ENCODE results near the gene BNC1.

Gene BNC1

GRCh38 chr15:83284559-83285283, at the start of gene BNC1:
Gene BNC1 (minus strand): TSS chr15:83284664. CDS start chr15:83284628, 36 bp downstream.
- DNase-seq (ENCODE audit: low spot score): no peak

DNA sequence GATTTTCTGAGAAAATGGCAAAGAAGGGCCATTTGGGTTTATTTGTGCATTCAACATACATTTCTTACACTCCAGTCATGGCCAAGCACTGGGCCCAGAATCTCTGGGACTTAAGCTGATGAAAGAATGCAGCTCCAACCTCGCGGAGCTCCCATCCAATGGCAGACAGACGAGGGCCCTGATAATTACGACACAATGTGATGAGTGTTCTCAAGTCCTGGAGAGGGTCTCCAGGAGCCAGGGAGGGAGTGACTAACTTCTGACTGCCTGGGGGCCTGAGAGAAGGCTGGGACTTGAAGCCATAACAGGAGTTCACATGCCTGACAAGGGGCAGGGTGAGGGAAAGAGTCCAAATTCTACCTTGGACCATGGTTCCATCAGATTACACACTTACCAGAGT, 42.6 kb upstream of the BNC1 start:
- DNase-seq (ENCODE audit: low spot score): no peak

GRCh38 chr15:83324799-83325198, 40.3 kb upstream of the BNC1 start:
- DNase-seq (ENCODE audit: low spot score): no peak

DNA sequence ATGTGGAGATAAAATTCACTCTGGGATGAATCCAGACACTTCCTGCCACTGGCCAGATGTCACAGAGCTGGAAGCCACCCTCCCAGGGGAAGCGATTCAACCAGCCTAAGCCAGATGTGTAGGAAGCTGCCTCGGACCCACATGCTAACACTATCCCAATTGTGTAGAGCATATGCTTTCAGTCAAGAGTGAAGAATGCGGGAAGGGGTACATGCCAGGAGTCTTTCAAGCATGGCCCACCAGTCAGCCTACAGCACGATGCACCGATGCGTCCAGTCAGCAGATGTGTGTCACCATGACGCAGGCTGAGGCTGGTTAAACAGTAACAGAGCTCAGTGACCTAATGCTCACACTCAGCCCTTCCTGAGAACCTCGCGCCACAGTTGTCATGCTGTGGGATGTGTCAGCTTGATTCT, 38.8 kb upstream of the BNC1 start:
- DNase-seq (ENCODE audit: low spot score): peak; percentile 5

DNA sequence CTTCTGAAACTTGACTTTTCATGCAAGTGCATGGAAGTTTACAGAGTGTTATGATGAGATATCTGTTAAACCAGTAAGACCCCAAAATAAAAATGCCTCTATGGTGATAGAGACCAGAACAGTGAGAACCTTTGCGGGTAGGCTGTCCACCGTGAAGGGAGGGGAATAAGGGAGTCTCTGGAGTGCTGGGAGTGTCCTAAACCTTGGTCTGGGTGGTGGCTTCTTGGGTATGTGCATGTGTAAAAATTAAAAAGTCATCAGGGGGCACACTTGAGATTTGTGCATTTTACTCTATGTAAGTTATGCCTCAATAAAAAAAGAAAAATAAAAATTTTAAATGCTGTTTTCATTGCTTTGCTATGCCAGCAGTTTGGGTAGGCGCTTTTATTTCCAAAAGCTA, 38.2 kb upstream of the BNC1 start:
- no peak for DNase-seq (ENCODE audit: low spot score)

DNA sequence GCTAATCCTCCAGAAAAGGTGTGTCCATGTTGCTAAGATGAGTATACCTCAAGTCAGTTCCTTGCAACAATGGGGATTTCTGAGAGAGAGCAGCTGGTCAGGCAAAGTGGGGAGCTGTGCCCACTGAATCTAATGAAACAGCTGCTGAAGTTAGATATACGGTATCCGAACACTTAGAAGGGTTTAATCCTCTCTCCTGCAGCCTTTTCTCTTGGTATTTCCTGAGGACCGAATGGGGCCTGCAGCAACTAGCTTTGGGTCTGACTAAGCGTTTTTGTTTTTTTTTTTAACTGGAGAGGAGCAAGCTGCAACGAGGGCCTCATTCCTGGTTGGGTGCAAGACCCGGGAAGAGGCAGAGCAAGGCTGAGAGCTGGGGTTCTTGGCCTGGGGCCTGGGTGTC, 37.6 kb upstream of the BNC1 start:
- no peak for DNase-seq (ENCODE audit: low spot score)

DNA sequence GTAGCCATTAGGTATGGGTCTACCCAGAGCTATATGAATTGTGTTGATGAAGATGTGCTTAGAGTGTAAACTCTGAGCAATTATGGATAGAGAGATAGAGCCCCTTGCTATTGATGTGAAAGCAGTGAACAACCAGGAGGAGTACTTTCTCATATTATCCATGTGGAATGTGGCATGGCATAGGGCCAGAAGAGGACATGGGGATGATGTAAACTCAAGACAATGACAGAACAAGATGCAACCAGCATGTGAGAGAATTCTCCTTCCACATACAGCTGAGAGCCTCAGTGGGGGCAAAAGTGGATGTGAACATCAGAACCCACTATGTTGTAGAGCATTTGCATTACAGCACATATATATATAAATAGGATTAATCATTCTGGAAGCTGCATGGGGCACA, 36.4 kb upstream of the BNC1 start:
- DNase-seq (ENCODE audit: low spot score): no peak

DNA sequence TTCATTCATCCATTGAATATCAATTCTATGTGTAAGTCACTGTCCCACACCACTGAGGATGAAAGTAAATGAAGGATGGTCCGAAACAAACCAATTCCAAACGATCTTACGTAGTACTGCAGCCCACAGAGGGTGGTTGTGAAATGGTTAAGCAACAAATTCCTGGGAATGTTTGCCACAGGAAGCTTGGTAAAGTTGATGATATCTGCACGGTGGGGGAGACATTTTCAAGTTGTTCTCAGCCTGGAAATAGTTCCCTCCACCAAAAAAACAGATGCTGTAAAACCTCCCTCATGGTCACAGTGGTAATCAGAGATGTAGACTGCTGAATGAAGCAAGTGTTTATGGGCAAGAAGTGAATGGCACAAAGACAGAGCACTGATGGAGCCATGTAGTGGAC, 35.9 kb upstream of the BNC1 start:
- no peak for DNase-seq (ENCODE audit: low spot score)

DNA sequence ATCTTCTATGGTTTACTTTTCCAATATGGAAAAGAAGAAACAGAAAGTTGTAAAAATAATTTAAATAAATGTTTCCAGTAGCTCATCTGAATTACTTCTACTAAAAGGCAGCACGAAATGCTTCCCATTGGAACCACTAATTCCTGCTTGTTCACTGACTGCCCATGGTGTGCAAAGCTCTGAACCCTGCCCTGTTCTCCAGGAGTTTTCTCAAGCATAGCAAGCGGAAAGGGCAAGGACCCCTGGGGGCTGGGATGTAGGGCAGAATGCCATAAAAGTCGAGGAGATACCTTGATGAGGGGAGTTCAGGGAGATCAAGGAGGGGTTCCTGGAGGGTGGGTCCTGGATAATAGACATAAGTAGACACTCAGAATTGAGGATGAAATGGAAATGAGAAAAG, 35.3 kb upstream of the BNC1 start:
- DNase-seq (ENCODE audit: low spot score): no peak

- no peak for DNase-seq (ENCODE audit: low spot score)
Observed at GRCh38 chr15:83318861-83319415, 34.5 kb upstream of the BNC1 start.

DNA sequence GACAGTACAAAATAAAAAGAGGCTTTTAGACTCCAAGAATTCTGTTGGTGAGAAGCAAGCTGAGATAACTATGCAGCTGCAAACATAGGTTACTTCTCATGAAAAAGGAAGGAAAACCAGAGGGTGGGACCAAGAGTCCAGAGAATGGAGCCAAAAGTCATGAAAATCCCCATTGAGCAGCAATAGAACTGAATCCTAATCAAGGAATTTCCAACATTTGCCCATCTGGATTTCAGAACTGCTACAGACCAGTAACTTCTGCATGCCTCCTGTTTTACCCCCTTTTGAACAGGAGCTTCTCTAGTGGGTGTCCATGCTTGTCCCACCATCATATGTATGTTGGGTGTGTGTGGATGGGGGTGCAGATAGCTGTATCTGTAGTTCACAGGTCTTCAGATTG, 33.6 kb upstream of the BNC1 start:
- DNase-seq (ENCODE audit: low spot score): no peak

- DNase-seq (ENCODE audit: low spot score): no peak
Observed at GRCh38 chr15:83312071-83312470, 27.6 kb upstream of the BNC1 start.

DNA sequence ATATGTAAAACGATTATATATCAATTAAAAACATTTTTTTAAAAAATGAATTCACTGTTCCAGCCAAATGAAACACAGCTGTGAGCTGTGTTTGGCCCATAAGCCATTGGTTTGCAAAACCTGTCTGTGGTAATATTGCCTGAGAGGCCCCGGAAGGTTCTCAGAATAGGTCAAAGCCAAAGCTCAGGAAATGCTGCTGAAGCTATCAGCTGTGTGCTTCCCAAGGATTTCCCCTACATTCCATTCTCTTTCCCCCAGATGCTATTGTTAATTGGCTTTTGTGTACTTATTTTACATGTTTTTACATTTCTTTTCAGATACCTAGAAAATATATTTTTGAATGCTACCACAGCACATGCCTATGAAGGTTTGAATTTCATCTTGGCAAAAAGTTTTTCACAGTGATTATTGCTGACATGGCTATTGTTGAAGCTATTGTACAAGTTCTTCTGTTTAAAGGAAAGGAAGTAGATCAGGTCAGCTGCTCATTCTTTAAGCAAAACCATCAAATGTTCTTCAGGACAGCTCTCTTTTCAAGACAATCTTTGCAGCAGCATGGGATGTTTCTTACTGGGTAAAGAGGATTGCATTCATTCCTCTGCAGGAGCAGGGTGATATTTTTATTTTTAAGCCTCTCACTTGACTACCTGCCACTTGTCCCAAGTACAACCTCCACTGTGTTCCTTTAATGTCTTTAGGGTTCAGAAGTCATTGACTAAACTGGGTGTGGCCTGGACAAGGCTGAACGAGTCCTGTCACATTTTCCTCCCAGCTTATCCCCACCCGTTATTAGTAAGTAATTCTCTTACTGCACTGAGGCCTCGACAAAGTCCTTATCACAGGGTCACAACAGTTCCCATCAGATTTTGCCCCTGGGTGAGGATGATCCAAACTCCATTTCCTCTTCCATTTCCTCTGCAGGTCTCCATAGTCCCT, 26.3 kb upstream of the BNC1 start:
- no peak for DNase-seq (ENCODE audit: low spot score)

DNA sequence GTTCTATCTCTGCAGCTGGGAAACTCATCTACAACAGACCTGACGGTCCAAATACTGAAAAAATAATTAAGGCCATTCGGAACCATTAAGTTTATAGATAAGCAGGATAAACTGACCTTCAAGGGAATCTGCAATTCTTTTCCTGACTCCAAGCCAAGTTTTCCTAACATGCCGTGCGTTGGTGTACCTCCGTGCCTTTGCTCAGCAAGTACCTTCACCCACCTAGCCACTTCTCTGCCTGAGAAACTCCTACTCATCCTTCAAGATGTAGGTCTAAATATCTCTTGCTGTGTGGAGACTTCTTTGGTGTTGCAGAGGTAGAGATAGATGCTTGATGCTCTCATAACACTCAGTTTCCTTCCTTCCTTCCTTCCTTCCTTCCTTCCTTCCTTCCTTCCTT, 24.2 kb upstream of the BNC1 start:
- no peak for DNase-seq (ENCODE audit: low spot score)

DNA sequence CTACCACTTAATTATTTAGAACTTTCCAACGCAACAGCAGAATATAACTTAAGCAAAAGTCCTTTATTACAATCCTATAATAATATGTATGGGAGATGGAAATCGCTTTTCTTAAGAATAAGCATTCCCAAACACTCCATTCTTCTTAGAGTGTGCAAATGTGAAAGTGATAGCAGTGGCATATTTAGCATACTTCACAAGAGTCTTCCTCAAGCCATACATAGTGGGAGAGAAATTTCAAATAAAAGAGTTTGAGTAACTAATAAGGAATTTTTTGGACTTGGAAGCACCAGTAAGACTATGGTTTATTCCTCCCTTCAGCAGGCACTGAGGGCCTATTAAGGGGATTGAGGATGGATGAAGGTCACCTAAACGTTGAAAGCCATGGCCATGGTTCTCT, 22.1 kb upstream of the BNC1 start:
- no peak for DNase-seq (ENCODE audit: low spot score)

GRCh38 chr15:83305704-83306291, 21.3 kb upstream of the BNC1 start:
- DNase-seq (ENCODE audit: low spot score): peak; percentile 16

DNA sequence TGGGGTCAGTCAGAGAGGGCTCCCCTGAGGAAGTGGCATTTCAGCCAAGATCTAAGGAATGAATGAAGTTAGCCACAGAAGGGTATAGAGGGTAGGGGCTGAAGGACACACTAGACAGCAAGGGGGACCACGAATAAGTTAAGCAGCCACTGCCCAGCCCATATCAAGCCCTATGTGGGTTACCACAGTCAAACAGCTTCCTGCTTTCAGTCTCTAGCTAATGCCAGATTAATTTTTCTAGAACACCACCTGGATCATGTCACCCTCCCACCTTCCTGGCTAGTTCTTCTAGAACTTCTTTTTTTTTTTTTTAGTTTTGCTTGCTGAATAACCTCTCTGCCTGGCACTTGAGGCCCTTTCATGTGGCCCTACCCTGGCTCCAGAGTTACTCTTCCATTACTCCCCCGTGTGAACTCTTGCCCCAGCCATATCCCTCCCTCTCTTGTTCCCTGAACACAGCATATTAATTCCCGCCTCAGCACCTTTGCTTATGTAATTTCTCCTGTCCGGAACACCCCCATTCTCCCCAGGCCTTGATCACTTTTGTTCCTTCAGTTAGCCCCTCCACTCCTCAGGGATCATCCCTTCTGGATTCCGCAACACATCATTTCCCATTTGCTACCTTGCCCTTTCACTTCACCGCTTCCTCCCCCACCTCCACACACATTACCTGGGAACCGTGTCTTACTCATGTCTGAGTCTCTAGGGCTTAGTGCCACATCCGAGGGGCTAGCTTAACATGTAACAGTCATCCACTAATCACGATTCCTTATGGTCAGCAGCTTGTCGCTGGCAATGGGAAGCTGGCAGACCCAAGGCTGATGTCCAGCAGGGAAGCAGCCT, 20.6 kb upstream of the BNC1 start:
- DNase-seq (ENCODE audit: low spot score): no peak

DNA sequence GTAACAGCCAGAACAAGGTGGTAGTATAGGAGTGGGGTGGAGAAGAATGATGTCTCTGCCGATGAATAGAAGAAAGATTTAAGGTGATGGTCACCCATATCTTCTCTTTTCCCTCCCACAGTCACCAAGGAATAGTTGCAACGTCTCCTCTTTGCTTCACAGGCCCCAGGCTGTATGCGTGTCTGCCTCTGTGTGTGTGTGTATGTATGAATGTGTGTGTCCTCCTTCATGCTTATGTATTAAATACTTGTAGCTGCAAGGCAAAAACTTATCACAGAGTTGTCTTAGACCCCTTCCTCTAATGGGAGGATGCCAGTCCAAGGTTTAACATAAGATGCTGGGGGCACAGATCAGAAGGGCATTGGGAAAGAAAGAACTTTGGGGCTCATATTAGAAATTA, 19.1 kb upstream of the BNC1 start:
- no peak for DNase-seq (ENCODE audit: low spot score)

DNA sequence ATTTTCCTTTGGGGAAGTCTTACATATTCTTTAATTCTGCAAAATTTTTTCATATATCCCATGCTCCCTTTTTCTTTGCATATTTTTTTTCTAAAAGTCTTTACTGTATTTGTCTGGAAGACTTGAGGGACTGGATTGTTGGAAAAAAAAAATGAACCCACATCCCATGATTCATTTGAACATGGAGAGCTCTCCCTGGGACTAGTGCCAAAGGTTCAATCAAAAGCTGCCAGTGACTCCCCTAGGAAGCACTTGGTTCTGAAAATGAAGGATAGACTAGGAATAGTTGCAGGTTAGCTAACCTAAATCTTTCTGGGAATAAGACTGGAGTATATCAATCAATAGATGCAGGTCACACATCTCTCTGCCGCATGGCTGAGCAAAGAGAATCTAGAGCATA, 16.4 kb upstream of the BNC1 start:
- no peak for DNase-seq (ENCODE audit: low spot score)

GRCh38 chr15:83299462-83299861, 15.0 kb upstream of the BNC1 start:
- DNase-seq (ENCODE audit: low spot score): no peak

DNA sequence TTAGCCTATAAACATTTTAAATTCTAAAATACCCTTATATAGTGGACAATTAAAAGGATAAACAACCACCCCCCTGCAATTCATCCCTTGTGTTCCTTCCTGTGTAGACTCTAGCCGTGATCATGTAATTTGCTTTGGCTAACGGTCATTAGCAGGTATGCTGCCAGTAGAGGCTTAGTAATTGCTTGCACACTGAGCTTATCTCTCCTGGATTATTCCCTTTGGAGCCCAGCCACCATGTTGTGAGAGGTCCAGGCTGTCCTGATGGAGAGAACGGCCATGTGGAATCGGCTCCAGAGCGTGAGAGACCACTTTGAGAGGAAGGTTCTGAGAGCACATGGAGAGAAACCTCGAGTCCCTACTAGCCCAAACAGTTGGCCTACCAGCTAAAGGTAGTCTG, 11.0 kb upstream of the BNC1 start:
- DNase-seq (ENCODE audit: low spot score): no peak

DNA sequence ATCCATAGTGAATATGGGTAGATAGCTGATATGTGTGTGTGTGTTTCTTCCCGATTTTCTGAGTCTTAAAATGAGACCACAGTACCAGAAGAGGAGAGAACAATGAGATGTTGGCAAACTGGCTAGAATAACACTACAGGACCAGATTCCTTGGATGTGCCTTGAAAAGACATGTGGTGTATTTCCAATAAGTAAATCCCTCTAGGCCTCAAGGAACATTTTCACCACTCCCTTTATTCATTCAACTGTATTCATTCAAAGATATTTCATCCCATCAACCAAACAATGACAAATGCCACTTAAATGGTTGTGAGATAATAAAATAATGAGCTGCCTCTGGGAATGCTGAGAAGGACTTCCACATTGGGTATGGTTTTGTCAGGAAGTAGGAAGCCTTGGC, 8.7 kb upstream of the BNC1 start:
- DNase-seq (ENCODE audit: low spot score): no peak
